ENCODE results near the gene TIMM23B. TPM values are rescaled to one million over a fixed set of nuclear protein-coding genes. Genes with fewer than 3 reads are reported as not detected.
"Not testable (repeated sequence)": the region's sequence is repeated elsewhere in the genome, so short reads cannot be mapped to it uniquely, and the experiment has no call there.

Gene TIMM23B
- total RNA-seq, 2 experiments from 2014 or later, result 20.0 to 20.7 TPM

DNA sequence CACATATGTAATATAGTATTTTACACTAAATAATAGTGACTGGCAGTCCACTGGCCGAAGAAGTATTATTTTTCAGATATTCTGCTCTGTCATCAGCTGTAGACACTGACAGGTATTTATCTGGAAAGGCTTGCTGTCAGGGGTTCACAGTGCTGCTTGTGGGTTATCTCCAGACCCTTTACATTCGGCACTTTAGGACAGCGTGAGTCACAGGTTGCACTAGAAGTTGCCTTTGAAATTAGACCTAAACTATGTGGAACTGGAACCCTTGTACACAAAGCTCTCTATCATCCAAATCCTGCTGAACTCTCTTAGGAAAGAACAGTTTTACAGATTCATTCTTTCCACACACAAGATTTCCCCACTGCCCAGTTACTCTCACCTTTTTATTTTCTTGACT is 30.2 kb downstream of the TIMM23B start:
- CTCF ChIA-PET, POLR2A ChIA-PET: not testable (repeated sequence)

DNA sequence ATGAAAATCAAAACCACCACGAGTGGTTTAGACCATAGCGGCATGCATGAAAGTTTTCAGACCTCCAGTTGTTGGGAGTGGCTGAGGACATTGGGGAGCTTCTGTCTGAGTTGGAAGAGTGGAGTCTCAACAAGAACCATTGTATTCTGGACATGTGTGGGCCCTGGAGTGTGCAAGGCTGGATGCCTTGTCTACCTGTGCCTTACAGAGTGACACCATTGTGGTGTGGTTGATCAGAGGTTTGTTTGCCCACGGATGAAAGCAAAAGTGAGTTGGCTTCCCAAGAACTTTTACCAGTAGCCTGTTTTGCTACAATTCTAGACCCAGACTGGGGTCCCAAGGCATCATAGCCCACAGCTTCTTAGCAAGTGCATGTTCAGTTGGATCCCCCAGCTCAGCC is 35.9 kb downstream of the TIMM23B start:
- CTCF ChIA-PET, POLR2A ChIA-PET: not testable (repeated sequence)

DNA sequence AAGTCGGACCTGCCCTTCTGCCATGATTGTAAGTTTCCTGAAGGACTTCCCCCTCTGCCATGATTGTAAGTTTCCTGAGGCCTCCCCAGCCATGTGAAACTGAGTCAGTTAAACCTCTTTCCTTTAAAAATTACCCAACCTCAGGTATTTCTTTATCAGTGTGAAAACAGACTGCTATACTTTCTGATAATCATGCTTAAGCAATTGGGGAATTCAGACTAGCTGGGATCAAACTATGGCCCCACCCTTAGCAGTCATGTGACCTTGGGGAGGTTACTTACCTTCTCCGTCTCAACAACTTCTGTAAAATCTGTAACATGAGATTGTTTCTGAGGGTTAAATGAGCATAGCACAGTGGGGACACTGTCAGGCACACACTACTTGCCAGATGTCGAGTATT is 45.4 kb downstream of the TIMM23B start:
- POLR2A ChIA-PET, CTCF ChIA-PET: not testable (repeated sequence)

DNA sequence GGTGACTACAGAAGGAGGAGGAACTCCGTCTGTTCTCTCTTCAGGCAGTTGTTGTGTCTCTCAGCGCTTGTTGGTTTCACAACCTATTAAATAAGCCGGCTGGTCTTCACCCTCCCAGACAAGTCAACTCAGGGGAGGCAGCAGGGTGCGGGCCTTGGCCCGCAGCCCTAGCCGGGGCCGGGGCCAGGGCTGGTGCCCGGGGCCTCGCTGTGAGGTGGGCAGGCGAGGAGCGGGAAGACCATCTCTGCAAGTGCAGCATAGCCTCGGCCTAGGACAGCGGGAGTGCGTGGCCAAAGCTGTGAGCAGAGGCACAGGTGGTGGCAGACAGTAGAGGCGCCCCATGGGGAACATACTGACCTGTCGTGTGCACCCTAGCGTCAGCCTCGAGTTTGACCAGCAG is 46.5 kb downstream of the TIMM23B start, which contains the start of gene AGAP6:
AGAP6 (plus strand) TSS at position 31 of the 400 bp plus-strand sequence; CDS start at position 341, 310 bp downstream.
- CTCF ChIA-PET, POLR2A ChIA-PET: not testable (repeated sequence)

DNA sequence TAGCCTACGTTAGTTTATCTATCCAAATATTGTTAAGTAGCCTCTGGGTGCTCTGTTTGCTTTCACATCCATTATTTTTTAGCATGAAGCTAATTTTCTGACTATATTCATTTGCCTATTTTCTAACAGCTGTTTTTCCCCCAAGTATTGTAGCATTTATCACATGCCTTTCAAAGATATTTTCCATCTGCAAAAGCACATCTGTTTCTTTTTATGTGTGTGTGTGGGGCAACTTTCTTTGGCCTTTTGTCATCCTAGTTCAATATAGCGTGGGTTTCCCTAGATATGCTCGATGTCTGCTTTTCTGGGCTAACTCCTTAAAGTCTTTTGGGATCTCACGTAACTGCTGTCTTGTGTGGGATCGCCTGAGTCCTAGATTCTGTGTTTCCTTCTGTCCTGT is 53.5 kb downstream of the TIMM23B start:
- CTCF ChIA-PET, POLR2A ChIA-PET: not testable (repeated sequence)

DNA sequence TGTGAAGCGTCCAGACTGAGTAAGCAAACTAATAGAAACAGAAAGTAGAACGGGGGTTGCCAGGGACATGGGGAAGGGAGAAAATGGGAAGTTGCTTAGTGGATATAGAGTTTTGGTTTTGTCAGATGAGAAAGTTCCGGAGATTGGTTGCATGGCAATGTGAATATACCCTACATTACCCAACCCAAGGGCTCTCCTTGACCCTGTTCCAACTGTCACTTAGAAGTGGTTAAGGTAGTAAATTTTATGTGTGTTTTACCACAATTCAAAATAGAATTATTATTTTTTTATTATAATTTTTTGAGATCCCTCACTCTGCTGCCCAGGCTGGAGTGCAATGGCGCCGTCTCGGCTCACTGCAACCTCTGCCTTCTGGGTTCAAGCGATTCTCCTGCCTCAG is 72.2 kb downstream of the TIMM23B start:
- POLR2A ChIA-PET, CTCF ChIA-PET: not testable (repeated sequence)

DNA sequence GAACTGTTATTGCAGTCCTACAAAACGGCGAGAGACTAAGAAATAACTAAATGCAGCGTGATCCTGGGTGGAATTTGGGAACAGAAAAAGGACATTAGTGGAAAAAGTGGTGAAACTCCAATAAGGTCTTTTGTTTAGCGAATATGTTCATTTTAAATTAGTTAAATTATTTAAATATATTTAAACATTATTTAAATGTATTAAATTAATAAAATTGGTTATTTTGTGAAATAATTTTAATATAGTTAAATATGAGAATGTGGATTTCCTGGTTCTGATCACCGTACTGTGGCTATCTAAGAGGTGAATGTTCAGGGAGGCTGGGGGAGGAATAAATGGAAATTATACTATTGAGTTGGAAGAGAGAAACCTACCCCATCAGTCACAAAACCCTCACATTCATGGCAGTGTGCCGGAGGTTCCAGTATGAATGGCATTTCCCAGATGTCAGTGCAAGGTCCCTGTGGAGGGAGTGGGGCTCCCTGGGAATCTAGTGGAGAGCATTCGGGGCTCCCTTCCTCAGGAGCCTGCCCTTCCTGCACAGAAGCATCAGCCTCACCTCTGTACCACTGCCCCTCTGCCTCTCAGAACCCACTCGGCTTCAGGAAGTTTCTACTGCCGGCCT is 73.9 kb downstream of the TIMM23B start:
- CTCF ChIA-PET, POLR2A ChIA-PET: not testable (repeated sequence)

DNA sequence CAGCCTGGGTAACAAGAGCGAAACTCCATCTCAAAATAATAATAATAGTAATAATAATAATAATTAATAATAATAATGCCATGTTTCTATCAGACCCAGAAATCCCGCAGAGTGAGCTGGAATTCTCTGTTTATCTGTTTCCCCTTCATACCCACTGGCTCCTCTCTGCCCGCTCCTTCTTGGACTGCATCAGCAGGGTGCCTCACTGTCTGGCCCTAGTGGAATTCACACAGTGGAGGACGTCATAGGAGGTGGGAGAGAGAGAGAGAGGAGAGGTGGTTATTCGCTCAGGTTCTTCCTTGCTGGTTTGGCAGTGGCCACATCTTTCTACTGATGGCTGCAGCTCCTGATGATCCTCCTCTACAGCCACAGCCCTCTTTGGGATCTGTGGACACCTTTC is 75.1 kb downstream of the TIMM23B start:
- POLR2A ChIA-PET, CTCF ChIA-PET: not testable (repeated sequence)

DNA sequence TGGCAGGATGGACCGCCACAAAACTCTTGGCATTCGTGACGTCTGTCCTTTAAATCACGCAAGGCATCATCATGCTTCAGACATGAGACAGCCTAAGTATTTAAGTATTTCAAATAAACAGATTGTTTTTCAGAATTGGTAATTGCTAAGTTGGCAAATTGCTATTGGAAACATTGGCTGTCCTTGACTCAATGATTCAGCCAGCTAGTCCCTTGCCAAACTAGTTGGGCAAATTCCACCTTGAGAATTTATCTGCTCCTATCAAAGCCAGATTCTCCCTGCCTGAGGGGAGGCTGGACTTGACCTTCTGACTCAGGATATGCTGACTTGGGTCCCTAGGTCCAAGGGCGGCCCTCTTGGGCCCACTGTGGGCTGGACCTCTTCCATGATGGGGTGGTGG is 75.8 kb downstream of the TIMM23B start:
- POLR2A ChIA-PET, CTCF ChIA-PET: not testable (repeated sequence)

DNA sequence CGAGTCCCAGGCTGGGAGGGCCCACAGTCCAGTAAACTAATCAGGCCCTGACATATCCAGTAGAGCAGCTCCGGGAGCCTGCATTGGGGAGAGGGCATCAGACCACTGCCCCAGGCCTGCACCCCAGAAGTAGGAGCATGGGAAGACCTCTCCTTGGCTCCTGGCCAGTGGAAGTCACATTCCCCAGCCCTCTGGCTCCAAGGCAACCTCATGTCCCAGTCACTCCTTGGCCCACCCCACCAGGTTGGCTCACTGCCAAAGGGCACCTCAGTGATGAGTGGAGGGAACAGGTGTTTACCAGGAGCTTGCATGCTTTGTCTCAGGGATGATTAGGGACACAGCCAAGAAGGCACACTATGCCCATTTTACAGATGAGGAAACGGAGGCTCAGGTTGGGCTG is 77.4 kb downstream of the TIMM23B start:
- POLR2A ChIA-PET, CTCF ChIA-PET: not testable (repeated sequence)

DNA sequence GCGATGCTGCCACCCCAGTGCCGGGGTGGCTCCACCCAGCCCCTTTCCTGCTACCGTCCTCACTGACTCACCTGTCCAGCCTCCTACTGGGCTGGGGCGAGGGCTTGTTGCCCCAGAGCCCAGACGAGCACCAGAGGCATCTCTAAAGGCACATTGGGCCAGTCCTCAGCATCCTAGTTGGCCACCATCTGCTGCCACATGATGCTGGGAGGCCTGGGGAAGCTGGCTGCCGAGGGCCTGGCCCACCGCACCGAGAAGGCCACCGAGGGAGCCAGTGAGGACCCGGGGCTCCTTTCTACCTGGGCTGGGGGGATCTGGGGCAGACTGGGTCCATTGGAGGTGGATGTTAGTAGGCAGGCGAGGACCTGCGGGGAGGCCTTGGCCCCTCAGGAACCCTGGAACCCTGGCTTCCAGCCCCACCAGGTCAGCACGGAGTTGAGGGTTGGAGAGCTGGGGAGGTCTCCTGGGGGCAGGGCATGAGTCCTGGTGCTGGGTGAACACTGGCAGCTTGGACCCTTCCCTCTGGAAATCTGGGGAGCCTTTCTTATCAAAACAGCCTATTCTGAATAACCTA is 78.7 kb downstream of the TIMM23B start:
- CTCF ChIA-PET, result not testable (repeated sequence)
- POLR2A ChIA-PET, result interaction anchor here (0.6 kb wide), 1 partner anchor 59 kb away, joined by 5 read pairs; no protein-coding TSS in a partner anchor

DNA sequence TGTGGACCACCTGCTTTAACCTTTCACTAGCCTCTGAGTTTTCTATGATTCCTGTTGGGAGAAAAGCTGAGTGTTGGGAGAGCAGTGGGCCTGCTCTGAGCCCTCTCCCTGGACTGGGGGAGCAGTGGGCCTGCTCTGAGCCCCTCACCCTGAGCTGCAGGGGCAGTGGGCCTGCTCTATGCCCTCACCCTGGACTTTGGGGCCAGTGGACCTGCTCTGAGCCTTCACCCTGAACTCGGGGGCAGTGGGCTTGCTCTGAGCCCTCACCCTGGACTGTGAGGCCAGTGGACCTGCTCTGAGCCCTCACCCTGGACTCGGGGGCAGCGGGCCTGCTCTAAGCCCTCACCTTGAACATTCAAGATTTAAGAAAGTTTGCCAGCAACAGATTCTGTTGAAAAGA is 79.8 kb downstream of the TIMM23B start:
- CTCF ChIA-PET, result no interaction called here
- POLR2A ChIA-PET, result no interaction called here

Other genes with a start within 250 kb of the TIMM23B start
- under 1 TPM; 0.46 to 0.89 TPM for gene OGDHL, start 179.7 kb upstream of the TIMM23B start, total RNA-seq
- 10 to 100 TPM; 33.1 to 36.5 TPM for gene PARG, start within 50 bp of the TIMM23B start, total RNA-seq
- 10 to 100 TPM; 15.1 to 15.3 TPM for gene AGAP6, start 46.4 kb downstream of the TIMM23B start, total RNA-seq
- 10 to 100 TPM; 28.8 to 33.0 TPM for gene WASHC2A, start 125.9 kb downstream of the TIMM23B start, total RNA-seq